Stimulated activated naive CD4-positive, alpha-beta T cell (primary cell): ENCODE results near the gene CHST3.

ENCODE experiments used
- DNase-seq, 6 experiments: peaks; one replicate each; lab custom pipeline; 2025; lab: John Stamatoyannopoulos, UW

The CHST3 gene

DNA sequence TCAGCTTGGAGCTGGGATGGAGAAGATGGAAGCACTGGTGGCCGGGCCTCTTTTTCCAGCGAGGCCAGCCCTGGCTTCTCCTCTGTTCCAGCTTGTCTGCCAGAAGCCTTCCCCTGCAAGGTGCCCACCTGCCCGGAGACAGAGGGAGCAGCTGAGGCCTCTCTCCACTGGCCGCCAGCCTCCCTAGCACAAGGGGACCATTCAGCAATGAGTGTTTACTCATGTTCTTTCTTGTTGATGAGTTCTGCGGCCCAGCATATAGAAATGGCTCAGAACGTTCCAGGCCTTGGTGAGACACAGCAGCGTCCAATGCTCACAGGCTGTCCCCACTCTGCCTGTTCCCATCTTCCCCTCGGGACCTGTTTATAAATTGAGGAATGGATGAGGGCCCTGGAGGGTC is 47.3 kb downstream of the CHST3 start:
- no peak for DNase-seq

DNA sequence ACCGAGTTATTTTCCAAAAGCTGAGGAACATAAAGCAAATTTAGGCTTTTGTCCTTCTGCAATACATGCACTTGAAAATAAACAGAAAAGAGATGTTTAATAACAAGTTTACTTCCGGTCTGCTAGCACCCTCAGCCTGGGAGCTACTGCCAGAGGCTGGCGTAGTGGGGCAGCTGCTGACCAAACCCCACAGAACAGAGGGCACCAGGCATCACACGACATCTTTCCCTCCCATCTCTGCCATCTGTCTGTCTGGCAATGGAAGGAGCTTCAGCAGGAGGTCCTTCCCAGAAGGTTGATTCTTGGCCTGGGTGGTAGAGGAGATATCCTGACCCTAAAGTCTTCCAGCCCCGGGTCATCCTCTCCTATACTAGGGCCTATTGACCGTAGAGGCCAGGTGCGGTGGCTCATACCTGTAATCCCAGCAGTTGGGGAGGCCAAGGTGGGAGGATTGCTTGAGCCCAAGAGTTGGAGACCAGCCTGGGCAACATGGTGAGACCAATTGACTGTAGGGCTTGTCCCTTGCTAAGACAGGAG is 47.8 kb downstream of the CHST3 start:
- DNase-seq: no peak

DNA sequence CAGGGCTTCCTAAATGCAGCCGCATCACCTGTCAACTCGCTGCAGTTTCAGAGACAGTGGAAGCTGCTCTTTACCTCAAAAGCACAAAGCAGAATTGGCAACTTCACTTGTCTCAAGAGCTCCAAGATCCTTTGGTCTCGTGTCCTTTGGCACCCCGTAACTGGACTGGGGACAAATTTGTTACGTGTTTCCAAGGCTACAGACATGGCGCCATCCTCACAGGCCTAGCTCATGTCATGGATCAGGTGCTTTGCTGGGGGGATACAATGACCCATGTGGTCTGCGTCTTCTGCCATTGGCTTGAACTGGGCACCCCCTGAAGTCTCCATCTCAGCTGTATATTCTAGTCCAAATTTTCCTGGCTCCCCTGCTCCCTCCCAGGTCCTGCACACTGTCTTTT is 48.6 kb downstream of the CHST3 start:
- no peak for DNase-seq

DNA sequence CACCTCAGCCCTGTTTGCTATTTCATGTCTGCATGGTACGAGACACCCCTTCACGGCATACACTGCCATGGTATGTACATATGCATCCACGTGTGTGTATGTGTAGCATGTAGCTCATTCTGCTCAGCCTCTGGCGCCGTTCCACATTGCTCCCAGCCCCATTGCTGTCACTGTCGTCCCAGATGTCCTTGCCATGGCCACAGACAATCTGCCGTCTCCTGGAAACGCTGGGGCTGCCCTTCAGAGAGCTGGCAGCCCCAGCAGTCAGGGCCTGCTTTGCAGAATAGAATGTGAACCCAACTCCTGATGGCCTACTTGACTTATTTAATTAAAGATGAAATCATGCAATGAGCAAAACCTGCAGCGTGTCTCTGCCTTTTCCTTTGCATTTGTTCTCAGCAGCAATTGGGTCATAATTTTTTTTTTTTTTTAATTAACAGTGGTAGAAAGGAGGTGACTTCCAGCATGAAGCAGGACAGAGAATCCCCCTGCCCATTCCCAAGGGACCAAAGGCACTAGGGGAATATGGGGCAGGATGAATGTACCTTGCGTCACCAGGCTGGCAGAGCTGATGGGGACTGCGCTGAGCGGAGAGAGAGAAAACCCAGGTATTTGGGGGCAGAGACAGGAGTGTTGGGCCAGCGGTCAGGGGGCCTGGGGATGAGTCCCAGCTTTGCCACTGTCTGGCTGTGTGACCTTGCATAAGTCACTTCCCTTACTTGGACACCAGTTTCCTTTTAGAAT is 49.2 kb downstream of the CHST3 start:
- no peak for DNase-seq

DNA sequence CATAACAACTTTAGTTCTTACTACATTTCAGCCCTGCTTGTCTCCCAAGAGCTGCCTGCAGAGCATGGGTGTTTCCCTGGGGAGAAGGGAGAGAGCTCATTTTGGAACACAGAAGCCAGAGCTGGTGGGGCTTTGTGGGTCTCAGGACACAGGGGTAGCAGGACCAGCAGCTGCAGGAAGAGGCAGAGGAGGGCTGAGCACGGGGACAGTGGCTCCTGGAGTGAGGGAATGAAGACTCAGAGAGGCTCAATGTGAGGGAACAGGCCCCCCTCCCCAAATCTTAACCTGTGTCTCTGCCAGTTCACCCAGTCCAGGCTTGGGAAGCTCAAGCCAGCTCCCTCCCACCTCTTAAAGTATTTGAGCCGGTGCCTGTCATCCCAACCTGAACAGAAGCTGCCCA is 50.0 kb downstream of the CHST3 start:
- DNase-seq: no peak

DNA sequence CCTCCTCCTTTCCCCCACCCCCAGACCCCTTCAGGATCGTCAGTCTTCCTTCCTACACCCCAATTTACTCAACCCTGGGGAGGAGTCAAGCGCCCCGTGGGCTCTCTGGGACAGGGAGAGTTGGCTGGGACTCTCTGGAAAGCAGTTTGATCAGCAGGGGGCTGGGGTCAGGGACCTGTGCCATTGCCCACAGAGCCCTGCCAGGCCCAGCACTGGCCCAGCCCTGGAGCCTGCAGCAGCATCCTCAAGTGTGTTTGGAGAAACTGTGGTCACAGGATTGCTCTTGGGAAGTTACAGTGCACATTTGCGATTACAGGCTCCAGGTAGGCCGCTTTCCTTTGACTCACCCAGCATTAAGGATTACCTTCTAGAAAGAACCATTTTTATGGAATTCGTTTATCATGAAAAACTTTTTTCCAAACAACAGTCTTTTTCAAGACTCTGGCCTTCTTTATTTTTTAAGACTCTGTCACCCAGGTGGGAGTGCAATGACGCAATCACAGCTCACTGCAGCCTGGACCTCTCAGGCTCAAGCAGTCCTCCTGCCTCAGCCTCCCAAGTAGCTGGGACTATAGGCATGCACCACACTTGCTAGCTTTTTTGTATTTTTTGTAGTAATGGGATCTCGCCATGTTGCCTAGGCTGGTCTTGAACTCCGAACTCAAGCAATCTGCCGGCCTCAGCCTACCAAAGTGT is 50.7 kb downstream of the CHST3 start:
- DNase-seq: no peak

DNA sequence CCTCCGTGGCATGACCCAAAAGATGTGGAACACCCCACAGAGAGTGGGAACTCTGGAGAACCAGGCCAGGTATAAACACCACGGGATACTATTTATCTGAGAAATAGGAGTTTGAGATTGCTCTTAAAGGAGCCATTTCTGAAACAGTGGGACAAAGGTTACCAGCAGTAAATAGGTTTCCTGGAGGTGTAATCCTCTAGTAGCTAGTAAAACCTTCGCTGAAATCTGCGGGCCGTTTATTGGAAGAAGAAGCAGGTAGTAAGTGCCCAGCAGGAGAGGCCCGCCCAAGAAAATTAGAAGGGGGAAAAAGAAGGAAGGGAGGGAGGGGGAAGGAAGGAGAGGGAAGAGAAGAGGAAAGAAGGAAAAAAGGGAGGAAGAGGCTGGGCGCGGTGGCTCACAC is 51.6 kb downstream of the CHST3 start:
- DNase-seq: no peak

DNA sequence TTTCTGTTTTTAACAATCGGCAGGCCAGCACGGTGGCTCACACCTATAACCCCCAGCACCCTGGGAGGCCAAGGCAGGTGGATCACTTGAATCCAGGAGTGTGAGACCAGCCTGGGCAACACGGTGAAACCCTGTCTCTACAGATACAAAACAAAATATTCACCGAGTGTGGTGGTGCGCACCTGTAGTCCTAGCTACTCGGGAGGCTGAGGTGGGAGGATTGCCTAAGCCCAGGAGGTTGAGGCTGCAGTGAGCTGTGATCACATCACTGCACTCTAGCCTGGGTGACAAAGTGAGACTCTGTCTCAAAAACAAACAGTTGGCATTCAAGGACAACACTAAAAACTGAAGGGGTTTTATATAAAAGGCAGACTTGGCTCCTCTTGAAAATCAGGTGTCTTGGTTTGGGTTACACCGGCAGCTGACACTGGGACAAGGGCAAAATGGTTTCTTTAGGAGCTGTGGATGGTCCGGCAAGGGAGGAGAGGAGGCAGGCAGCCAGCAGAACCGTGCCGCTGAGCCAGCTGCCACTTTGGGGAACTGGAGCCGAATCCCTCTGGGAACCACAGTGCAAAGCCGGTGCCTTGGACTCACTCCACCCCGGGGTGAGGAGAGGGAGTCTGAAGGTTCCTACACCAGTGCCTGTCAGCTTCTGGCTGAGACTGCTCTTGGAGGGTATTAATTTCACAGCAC is 52.6 kb downstream of the CHST3 start:
- DNase-seq: no peak

DNA sequence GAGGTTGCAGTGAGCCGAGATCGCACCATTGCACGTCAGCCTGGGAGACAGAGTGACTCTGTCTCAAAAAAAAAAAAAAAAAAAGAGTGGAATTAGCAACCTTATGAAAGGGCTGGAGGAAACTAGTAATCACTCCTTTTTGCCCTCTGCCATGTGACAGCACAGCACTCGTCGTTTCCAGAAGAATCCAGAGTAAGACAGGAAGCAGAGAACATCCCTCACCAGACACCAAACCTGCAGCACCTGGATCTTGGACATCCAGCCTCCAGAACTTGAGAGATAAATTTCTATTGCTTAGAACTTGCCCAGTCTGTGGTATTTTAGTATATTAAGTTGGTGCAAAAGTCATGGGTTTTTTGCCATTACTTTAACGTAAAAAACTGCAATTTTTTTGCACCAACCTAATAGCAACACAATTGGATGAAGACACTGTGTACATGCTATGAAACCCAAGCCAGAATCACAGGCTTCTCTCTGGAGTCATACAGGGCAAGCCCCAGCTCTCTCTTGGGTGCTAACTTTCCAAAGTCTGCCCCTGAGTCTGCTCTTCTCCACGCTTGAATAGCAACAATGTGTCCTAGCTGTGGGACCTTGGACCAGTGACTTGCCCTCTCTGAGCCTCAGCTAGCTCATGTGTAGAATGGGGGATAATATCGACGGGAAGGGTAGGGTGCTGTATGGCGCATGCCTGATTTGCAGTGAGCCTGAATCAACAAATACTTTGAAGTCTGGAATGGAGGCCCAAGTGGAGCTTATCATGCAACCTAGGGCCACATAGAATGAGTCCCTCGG is 55.1 kb downstream of the CHST3 start:
- no peak for DNase-seq

DNA sequence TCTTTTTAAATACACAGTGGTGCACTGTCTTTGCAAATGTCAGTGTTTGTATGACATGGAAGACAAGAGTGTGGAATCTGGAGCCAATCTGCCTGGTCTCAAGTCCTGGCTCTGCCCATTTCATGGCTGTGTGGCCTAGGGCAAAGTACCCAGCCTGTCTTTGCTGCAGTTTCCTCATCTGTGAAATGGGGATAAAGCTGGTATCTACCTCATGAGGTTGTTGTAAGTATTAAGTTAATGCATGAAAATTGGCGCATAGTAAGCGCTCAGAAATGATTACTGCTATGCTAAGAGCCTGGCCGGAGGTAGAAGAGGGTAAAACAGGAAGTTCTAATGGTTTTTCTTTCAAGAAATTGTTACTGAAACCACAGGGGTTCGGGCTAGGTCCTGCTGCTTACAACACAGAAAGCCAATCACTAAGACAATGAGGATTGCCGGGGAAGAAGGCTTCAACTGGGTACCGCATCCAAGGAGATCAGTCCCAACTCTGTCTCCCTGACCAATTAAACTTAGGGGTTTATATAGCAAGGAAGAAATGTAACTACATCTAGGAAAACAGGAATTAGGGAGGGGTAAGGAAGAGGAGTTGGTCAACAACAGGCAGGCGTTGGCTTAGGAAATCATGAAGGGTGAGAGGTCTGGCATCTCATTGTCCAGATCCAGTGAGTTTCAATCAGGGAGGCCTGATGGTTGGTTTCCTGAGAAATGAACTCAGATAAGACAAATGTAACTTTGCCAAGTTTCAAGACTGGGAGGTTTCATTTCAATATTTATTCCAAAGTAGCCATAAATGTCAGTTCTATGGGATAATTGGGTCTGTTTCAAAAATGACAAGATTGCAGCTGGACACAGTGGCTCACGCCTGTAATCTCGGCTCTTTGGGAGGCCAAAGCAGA is 57.0 kb downstream of the CHST3 start:
- DNase-seq: no peak

DNA sequence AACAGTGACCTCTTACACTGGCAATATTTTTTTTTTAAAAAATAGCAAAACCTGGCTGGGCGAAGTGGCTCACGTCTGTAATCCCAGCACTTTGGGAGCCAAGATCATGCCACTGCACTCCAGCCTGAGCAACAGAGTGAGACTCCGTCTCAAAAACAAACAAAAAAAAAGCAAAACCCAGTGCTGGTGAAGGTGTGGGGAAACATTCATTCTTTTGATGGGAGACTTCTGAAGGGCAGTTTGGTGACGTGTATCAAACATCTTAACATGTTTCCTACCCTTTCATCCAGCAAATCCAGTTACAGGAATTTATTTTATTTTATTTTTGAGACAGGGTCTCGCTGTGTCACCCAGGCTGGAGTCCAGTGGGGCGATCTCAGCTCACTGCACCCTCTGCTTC is 58.0 kb downstream of the CHST3 start:
- DNase-seq: no peak

DNA sequence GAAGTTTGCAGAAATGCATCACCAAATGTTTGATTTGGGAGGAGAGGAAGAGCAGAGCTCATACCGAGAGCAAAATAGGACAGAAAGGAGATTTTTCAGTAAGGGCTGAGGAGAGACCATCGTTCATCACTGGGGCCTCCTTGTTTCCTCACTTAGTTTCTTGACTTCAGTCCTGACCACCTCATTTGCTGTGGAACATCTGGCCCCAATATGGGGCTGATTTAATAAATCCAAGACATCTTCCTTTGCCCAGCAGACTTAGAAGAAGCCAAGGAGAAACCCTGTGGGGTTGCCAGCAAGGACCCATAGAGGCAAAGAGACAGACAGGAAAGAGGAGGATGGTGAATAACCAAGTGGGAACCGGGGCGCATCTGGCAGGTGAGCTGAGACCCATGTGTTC is 60.4 kb downstream of the CHST3 start:
- DNase-seq: no peak

DNA sequence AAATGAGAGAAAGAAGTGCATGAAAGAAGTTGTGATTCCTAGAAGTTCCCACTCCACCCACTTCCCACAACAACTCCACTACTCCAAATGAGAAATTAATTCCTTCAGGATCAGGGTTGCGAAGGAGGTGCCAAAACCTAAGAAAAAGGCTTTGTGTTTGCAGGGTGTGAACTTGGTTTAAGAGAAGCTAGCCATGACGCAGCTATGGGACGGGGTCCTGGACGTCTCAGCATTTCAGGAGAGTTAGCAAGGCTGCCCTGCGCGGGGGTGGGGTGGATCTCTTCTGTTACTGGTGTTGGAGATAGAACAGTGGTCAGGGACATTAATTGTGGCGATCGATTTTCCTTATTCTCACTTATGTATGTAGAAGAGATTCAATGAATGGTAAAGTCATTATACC is 61.2 kb downstream of the CHST3 start:
- no peak for DNase-seq

DNA sequence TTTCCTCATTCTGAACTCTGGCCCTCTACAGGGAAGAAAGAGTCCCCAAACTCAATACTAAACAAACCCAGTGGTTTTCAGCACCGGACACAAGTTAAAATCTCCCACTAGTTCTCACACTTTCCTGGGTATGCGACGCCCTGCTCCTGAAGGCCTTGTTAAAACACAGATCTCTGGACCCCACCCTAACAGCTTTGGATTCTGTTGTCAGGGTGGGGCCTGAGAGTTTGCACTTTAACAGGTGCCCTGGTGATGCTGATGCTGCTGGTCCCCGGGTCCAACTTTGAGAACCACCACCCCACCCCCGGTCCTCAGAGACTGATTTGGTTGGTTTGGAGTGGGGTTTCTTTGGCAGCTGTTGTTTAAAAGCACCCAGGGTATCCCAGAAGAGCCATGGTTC is 61.6 kb downstream of the CHST3 start:
- DNase-seq: no peak

DNA sequence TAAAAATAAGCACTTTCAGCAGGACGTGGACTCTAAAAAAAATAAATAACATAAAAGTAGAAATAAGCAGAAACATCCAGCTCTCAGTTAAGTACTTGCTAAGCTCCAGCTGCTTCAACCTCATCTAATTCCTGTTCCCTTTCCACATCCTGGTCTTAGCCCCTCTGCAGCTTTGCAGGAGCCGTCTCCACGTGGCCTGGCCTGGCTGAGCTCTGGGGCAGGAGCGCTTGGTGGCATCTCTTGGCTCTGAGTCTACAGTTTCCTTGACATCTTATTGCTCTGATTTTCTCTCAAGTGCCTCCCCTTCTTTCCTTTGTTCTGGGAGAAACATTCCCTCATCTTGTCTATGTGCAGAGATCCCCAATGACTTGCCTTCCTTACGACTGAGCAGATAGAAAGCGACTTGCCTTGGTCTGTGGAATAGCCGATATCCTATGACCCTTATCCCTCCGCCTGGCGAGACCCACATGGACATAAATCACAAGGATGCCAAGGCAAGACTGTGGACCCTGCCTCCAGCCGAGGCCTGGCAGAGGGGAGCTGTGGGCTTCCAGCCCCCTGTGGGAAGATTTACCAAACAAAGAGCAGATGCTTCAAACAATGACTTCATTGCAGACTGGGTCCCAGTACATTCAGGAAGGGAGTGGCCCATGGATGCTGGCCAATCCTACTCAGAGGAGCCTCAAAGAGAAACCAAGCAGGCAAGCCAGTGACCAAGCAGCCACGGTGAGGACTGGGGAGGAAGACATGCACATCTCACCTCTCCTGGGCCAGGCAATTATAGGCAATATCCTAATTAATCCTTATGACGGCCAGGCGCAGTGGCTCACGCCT is 62.3 kb downstream of the CHST3 start:
- no peak for DNase-seq

DNA sequence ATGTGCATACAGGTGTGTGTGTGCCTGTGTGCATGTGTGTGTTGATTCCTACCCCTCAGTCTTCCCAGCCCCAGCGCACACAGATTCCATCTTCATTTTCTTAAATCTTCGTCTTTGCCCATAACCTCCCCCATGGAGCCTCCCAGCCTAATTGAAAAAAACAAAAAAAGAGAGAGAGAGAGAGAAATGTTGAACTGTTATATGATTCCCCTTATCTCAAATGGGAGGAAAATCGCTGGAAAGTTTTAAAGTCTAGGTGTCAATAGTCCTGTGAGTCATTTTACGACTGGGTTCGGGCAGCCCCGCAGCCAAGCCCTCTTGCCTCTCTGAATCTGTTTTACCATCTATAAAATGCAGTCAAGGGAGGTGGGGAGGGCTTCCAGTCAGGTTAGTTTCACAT is 63.3 kb downstream of the CHST3 start:
- no peak for DNase-seq

DNA sequence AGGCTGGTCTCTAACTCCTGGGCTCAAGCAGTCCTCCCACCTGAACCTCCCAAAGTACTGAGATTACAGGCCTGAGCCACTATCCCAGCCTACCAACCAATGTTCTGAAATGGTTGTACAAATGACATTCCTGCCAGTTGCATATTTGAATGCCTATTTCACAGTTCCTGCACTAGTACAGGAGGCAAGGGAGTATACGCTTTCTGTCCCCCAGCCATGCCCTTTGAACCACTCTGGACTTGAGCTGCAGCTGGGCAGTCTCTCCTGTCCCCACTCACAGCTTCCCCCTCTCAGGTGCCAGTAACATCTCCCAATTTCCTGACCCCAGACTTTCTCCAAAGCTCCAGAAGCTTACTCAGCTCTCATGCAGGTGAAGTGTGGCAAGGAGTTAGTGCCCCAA is 65.2 kb downstream of the CHST3 start:
- no peak for DNase-seq

DNA sequence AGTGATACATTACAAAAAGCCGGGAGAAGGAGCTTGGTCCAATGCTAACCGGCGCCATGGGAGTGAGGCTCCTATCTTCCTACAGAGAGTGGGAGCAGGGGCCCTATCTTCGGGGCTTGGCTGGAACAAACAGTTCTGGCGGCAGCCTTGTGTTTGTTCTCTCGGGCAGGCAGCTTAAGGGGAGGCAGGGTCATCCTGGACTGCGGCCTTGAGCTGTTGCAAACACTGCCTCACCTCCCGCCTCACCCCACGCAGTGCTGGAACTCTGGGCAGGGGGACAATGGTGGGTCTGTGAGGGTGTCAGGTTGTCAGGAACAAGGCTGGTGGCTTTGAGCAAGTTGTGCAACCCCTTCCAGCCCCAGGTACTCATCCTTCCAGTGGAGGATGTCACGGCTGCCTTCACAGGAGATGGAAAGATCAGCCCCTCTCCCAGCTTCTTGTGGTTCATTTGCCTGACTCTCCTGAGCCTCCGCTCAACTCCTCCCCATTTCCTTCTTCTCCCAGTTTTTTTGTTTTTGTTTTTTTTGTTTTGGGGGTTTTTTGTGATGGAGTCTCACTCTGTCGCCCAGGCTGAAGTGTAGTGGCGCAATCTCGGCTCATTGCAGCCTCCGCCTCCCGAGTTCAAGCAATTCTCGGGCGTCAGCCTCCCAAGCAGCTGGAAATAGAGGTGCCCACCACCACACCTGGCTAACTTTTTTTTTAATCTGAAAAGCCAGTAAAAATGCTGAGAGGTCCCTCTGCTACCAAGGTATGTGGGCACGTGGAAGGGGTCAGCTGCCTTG is 66.8 kb downstream of the CHST3 start:
- DNase-seq: no peak

DNA sequence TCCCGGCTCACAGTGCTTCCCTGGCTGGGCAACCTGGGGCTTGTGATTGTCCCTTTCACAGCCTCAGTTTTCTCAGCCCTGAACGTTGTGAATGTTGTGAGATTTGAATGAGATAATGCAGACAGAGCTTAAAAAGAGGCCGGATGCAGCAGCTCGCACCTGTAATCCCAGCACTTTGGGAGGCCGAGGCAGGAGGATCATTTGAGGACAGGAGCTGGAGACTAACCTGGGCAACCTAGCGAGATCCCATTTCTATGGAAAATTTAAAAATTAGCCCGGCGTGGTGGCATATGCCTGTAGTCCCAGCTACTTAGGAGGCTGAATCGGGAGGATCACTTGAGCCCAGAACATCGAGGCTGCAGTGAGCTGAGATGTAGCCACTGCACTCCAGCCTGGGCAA is 67.5 kb downstream of the CHST3 start:
- DNase-seq: no peak
